ENCODE results near the gene MAP4K4. TPM values are rescaled to one million over a fixed set of nuclear protein-coding genes. Genes with fewer than 3 reads are reported as not detected.

The MAP4K4 gene
- total RNA-seq, 2 experiments from 2014 or later = 67.2 to 181 TPM

- TF ChIP-seq EZH2phosphoT487 (IDR thresholded peaks at IDR 0.05; ENCODE audit: borderline replicate concordance, low read depth, low read length) = no peak
- TF ChIP-seq, protein P1, sequence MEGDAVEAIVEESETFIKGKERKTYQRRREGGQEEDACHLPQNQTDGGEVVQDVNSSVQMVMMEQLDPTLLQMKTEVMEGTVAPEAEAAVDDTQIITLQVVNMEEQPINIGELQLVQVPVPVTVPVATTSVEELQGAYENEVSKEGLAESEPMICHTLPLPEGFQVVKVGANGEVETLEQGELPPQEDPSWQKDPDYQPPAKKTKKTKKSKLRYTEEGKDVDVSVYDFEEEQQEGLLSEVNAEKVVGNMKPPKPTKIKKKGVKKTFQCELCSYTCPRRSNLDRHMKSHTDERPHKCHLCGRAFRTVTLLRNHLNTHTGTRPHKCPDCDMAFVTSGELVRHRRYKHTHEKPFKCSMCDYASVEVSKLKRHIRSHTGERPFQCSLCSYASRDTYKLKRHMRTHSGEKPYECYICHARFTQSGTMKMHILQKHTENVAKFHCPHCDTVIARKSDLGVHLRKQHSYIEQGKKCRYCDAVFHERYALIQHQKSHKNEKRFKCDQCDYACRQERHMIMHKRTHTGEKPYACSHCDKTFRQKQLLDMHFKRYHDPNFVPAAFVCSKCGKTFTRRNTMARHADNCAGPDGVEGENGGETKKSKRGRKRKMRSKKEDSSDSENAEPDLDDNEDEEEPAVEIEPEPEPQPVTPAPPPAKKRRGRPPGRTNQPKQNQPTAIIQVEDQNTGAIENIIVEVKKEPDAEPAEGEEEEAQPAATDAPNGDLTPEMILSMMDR (conservative IDR thresholded peaks at IDR 0.05; ENCODE audit: low read length) = no peak
These were observed 144.3 kb downstream of the MAP4K4 start for GRCh38 chr2:101841679-101842327.

DNA sequence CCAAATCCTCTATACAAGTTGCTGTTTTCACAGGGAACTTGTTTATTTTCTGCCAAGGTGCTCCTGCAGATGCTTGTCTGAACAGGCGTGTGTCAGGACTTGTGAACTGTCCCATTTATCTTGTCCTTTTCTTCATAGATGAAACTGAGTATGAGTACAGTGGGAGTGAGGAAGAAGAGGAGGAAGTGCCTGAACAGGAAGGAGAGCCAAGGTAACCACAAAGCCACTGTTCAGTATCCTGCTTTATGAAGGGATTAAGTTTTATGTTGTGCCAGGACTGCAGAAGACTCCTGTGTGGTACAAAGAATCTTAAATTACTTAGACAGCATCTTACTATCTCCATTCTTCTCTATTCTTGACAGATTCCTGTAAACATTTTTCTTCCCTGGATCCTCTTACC, 145.0 kb downstream of the MAP4K4 start:
- Histone ChIP-seq H3K4me2 (ENCODE audit: low read length) (no peak overlapping the region), H3K9me3 (ENCODE audit: low read length) (no peaks in the 10 kb centered on the region), H3K4me3 (ENCODE audit: low read depth, low read length, poor library complexity, severe bottlenecking) (no peak overlapping the region), H3K4me1 (ENCODE audit: insufficient read depth, low read length, poor library complexity, severe bottlenecking) (no peaks in the 10 kb centered on the region), H3K27ac (ENCODE audit: low read depth, low read length, poor library complexity, severe bottlenecking) (no peak overlapping the region), H3K9me2 (ENCODE audit: insufficient read depth, low read length) (no peaks in the 10 kb centered on the region), H3K79me2 (ENCODE audit: insufficient read depth, low read depth, low read length) (no peaks in the 10 kb centered on the region), H2AFZ (ENCODE audit: low read length) (no peak overlapping the region), H4K20me1 (ENCODE audit: insufficient read depth, low read length) (no peaks in the 10 kb centered on the region), H3K36me3 (ENCODE audit: insufficient read depth, low read length) (peaks cover 96% of the 10 kb centered on the region)
- DNase-seq (ENCODE audit: low spot score) = no peak
- TF ChIP-seq EZH2phosphoT487 (IDR thresholded peaks at IDR 0.05; ENCODE audit: borderline replicate concordance, low read depth, low read length) = no peak
- TF ChIP-seq, protein P1 (conservative IDR thresholded peaks at IDR 0.05; ENCODE audit: low read length) = no peak
- intact Hi-C loops (cut with micrococcal nuclease; ENCODE audit: unreplicated experiment) = no loop called here
- no TSS peak for BruUV-seq (replicated peaks)
- POLR2A ChIA-PET = no interaction called here
- CTCF ChIA-PET (ENCODE audit: unreplicated experiment) = no interaction called here

More at GRCh38 chr2:101841679-101842327, 144.3 kb downstream of the MAP4K4 start:
- no peaks in the 10 kb centered on the region for H3K4me1 ChIP-seq (ENCODE audit: insufficient read depth, low read length, poor library complexity, severe bottlenecking)
- intact Hi-C loops (cut with micrococcal nuclease; ENCODE audit: unreplicated experiment) = no loop called here
- no peaks in the 10 kb centered on the region for H3K9me2 ChIP-seq (ENCODE audit: insufficient read depth, low read length)
- no peaks in the 10 kb centered on the region for H3K79me2 ChIP-seq (ENCODE audit: insufficient read depth, low read depth, low read length)
- H3K4me3 ChIP-seq (ENCODE audit: low read depth, low read length, poor library complexity, severe bottlenecking) = no peak overlapping the region
- no TSS peak for BruUV-seq (replicated peaks)
- no peaks in the 10 kb centered on the region for H3K9me3 ChIP-seq (ENCODE audit: low read length)
- CTCF ChIA-PET (ENCODE audit: unreplicated experiment) = no interaction called here
- H3K27ac ChIP-seq (ENCODE audit: low read depth, low read length, poor library complexity, severe bottlenecking) = no peak overlapping the region
- H2AFZ ChIP-seq (ENCODE audit: low read length) = no peak overlapping the region
- H3K4me2 ChIP-seq (ENCODE audit: low read length) = no peak overlapping the region
- POLR2A ChIA-PET = interaction anchor here (1.4 kb wide), 1 partner anchor 9 kb away, joined by 4 read pairs; no protein-coding TSS in a partner anchor
- peaks cover 100% of the 10 kb centered on the region for H3K36me3 ChIP-seq (ENCODE audit: insufficient read depth, low read length)
- no peak for DNase-seq (ENCODE audit: low spot score)
- H4K20me1 ChIP-seq (ENCODE audit: insufficient read depth, low read length) = no peaks in the 10 kb centered on the region

DNA sequence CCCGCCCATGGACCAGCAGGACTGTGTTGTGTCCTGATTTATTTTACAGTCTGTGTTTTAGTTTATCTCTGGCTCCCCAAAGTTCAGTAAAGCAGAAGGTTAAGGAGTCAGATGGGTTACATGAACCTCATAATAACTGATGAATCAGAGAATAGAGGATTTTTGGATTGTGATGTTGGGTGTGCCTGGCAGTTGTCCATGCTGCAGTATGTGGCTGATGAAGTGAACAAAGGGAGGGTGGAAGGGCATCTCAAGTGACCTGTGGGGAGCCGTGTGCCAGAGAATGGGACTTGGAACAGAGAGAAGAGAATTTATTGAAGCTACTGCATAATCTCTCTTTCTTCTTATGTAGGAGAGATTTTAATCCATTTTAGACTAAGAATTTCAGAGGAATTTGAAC, 145.5 kb downstream of the MAP4K4 start:
- H3K9me2 ChIP-seq (ENCODE audit: insufficient read depth, low read length) = no peaks in the 10 kb centered on the region
- H3K79me2 ChIP-seq (ENCODE audit: insufficient read depth, low read depth, low read length) = no peaks in the 10 kb centered on the region
- BruUV-seq (replicated peaks) = no TSS peak
- no peak overlapping the region for H3K4me2 ChIP-seq (ENCODE audit: low read length)
- no peaks in the 10 kb centered on the region for H3K4me1 ChIP-seq (ENCODE audit: insufficient read depth, low read length, poor library complexity, severe bottlenecking)
- no peaks in the 10 kb centered on the region for H4K20me1 ChIP-seq (ENCODE audit: insufficient read depth, low read length)
- H3K9me3 ChIP-seq (ENCODE audit: low read length) = no peaks in the 10 kb centered on the region
- no peak for TF ChIP-seq EZH2phosphoT487 (IDR thresholded peaks at IDR 0.05; ENCODE audit: borderline replicate concordance, low read depth, low read length)
- TF ChIP-seq, protein P1 (conservative IDR thresholded peaks at IDR 0.05; ENCODE audit: low read length) = no peak
- H3K4me3 ChIP-seq (ENCODE audit: low read depth, low read length, poor library complexity, severe bottlenecking) = no peak overlapping the region
- POLR2A ChIA-PET = no interaction called here
- H3K36me3 ChIP-seq (ENCODE audit: insufficient read depth, low read length) = peaks cover 95% of the 10 kb centered on the region
- no peak overlapping the region for H2AFZ ChIP-seq (ENCODE audit: low read length)
- CTCF ChIA-PET (ENCODE audit: unreplicated experiment) = no interaction called here
- intact Hi-C loops (cut with micrococcal nuclease; ENCODE audit: unreplicated experiment) = no loop called here
- DNase-seq (ENCODE audit: low spot score) = no peak
- no peak overlapping the region for H3K27ac ChIP-seq (ENCODE audit: low read depth, low read length, poor library complexity, severe bottlenecking)
